ENCODE results near the gene EIF3M. TPM values are rescaled to one million over a fixed set of nuclear protein-coding genes. Genes with fewer than 3 reads are reported as not detected.

The EIF3M gene
- total RNA-seq = 157 TPM

DNA sequence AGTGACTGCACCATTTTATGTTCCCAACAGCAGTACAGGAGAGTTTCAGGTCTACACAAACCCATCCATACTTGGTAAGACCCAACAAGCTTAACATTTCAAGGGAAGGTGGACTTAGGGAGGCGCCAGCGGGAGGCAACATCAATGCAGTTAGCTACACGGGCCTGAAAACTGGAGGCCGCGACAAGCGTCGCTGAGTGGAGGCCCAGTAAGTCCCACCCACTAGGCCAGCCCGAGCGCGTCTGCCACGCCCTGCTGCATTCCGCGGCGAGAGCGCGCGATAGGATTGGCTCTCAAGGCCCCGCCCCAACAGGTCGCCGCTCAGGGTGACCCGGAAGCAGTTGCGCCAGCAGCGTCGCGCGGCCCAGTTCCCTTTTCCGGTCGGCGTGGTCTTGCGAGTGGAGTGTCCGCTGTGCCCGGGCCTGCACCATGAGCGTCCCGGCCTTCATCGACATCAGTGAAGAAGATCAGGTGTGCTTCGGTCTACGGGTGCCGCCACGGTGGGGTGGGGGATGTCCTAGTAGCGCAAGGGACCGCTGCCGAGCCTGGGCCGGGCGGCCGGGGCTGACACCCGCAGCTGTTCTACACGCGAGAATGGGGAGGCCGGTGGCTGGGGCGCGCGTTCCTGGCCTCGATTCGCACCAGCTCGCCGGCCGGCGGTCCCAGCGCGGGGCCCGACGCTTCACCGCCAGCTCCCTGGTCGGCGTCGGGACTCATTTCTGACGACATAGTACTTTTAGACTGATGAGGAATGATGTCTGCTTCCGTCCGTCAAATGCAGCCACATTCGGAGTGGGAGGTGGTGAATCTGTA, at the start of gene EIF3M:
Gene EIF3M, plus strand, starts transcription at position 373 of the 813 bp plus-strand sequence. Its CDS starts 57 bp downstream, at position 430.
- peak; percentile 97 for DNase-seq (ENCODE audit: low spot score)

DNA sequence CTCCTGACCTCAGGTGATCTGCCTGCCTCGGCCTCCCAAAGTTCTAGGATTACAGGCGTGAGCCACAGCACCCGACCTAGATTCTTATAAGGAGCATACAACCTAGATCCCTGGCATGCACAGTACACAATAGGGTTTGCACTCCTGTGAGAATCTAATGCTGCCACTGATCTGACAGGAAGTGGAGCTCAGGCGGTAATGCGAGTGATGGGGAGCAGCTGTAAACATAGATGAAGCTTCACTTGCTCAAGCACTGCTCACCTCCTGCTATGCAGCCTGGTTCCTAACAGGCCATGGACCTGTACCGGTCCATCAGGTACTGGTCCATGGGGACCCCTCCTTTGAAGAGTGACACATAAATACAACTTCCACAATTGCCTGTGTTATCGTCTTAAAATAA, 44.8 kb upstream of the EIF3M start:
- DNase-seq (ENCODE audit: low spot score) = no peak

DNA sequence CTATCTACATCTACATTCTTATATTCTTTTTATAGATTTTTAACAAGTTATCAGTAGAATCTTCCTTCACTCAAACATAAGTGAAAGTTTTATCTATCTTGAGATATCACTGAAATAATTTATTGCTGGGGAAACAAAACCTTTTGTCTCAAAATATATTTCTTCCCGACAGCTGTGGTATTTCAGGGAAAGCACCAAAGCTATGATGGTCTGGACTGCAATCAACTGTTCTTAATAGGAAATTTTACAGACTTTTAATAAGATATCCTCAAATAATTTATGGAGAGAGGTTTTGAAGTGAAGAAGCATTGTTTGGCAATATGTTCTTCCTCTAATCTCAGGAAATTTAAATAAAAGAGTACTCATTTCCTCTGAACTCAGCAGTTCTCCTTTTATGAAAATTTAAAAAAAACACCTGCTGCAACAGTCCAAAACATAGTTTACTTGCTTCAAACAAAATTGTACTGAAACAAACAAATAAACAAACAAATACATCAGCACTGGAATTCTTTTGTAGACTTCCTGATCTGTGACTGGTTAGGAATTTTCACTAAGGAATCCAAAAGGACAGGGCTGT, 33.9 kb upstream of the EIF3M start:
- no peak for DNase-seq (ENCODE audit: low spot score)

DNA sequence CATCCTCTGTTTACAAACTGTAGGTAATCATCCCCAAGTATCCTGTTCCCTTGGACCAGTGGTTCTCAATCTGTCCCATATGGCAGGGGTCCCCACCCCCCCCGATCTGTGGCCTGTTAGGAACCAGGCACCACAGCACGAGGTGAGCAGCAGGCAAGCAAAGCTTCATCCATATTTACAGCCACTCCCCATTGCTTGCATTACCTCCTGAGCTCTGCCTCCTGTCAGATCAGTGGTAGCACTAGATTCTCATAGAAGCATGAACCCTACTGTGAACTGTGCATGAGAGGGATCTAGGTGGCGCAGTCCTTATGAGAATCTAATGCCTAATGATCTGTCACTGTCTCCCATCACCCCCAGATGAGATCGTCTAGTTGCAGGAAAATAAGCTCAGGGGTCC, 33.4 kb upstream of the EIF3M start:
- no peak for DNase-seq (ENCODE audit: low spot score)

DNA sequence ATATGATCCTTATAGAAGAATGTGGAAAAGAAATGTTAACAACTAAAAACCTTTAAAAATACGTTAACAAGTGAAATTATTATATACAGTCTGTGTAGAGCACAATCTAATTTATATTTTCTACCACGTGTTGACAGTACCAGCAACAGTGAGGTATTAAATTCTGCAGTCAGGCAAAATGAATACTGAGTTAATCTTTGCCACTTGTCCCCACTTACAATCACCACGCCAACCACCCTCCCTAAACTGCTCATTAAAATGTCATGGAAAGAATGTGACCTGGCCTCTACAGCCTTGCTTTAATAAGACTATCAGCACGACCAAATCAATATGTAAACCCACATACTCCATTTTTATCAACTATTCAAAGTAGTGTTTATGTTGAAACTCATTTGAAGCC, 28.5 kb upstream of the EIF3M start:
- DNase-seq (ENCODE audit: low spot score) = no peak

DNA sequence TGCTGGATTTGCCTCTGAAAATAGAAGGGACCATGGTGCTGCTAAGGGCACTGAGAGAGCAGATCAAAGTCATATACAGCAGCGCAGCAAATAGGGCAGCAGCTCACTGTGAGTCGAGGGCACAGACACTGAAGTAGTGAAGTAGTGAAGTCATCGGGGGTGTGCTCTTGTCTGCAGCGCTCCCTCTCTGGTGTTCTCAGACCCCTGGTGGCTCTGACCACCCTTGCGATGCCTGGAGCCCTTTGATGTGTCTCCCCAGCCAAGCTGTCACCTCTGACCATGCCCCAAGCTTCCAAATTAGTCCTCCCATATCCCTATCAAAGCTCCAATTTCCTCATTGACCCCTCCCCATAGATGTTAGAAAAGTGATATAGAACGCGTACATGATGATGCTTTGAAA, 27.7 kb upstream of the EIF3M start:
- DNase-seq (ENCODE audit: low spot score) = no peak

DNA sequence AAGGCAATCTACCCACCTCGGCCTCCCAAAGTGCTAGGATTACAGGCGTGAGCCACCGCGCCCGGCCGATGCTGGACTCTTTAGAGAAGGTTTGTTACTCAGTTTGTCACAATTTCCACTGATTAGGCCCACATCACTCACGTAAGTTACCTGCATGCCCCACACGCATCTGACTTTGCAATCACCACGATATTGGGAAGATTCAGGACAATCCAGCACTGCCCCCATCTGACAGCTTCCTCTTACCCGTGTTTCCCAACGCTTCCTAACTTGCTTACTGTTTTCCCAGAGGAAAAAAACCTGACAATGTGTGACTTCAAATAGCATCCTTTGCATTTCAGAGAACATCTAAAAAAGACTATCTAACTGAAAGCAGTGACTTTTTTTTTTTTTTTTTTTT, 21.8 kb upstream of the EIF3M start:
- DNase-seq (ENCODE audit: low spot score) = no peak

DNA sequence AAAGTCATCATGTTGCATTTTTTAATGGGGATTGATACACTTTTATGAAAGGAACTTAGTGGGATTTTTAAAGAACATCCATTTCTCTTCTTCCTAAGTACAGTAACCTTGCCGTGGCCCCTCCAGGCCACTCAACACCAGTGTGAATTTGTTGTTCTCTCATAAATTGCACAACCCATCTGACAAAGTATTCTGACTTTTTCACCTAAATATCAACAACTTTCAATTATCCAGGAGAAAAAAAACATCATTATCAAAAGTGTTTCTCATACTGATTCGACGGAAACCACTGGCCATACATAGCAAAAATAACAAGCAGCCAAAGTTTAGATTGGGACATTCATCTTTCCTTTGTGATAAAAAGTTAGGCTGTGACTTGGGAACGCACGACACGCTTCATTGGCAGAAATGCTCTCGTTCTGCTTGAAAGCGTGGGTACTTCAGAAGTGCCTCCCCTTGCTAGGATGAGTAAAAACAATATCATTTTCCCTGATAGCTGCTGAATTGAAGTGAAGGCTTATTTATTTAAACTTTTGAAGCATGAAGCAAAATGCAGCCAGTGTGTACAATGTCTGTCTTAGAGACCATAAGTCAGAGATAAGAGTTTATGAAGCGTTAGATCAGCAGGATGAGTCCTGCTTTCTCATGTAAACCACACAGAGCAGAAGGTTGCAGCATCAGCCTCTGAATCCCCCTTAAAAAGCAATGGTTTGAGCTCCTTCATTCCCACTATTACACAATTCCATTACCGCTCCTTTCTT, 20.6 kb upstream of the EIF3M start:
- no peak for DNase-seq (ENCODE audit: low spot score)

DNA sequence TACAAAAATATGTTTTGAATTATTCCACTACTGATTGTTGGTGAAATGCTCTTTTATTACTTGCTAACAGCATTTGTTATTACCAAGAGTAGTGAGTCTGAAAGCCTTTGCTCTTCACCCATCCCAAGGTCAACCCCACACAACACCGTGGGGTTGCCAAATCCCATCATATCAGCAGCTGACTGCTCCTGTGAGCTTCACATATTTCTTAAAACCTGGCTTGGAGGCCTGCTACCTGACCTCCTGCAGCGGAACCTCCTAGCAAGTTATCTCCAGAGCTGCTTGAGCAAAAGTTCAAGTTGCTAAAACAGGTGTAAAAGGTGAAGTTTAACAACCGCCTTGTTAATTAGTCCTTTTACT, 20.1 kb upstream of the EIF3M start:
- DNase-seq (ENCODE audit: low spot score) = no peak

DNA sequence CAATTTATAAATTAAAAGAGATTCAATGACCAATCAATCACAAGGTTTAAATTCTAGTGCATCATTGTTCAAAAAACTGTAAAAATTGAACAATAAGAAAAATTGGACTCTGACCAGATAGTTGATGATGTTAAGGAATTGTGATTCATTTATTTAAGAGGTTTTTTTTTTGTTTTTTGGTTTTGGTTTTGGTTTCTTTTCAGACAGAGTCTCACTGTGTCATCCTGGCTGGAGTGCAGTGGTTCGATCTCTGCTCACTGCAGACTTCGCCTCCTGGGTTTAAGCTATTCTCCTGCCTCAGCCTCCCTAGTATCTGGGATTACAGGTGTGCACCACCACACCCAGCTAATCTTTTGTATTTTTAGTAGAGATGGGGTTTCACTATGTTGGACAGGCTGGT, 17.1 kb upstream of the EIF3M start:
- no peak for DNase-seq (ENCODE audit: low spot score)

DNA sequence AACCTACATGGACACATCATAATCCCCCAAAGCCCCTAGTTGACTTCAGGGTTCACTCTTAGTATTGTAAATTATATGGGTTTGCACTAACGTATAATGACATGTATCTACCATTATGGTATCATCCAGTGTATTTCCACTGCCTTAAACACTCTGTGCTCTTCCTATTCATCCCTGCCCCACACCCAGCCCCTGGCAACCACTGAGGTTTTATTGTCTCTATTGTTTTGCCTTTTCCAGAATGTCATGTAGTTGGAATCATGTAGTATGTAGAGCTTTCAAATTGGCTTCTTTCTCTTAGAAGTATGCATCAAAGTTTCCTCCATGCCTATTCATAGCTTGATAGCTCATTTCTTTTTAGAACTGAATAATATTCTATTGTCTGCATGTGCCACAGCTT, 16.5 kb upstream of the EIF3M start:
- DNase-seq (ENCODE audit: low spot score) = no peak

DNA sequence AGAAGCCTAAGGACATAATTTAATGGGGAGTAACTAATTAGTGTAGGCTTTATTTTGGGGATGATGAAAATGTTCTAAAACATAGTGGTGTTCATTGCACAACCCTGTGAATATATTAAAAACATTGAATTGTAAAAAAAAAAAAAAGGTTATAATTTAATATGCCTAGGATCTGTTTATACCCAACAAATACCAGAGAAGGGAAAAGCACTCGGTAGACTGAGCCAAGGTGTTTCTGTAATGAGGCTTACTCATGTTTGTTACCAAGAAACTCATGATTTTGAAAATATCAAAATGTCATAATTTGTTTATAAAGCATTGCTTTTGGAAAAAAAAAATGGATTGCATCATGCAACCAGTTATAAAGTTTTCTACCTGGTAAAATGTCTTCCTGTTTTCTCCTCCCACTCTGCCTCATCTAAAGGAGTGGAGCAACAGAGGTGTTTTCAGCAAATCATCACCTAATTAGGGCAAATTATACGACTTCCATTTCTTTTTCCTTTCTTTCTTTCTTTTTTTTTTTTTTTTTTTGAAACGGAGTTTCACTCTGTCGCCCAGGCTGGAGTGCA, 14.2 kb upstream of the EIF3M start:
- no peak for DNase-seq (ENCODE audit: low spot score)

DNA sequence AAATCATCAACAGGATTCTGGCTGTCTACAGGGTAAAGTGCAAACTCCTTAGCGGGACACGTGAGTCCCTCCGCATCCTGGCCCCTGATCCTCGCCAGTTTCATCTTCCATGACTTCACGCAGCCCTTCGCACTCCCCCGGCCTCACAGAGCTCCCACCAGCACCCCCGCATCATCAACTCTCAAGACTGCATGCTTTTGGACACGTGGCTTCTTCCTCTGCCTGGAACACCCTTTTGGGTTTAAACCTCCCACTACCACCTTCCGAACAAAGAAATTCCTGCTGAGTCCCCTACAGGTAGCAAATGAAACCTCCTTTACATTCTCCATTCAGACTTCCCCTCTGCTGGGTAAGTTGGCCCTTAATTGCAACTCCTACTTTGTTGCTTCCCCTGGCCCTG, 12.6 kb upstream of the EIF3M start:
- DNase-seq (ENCODE audit: low spot score) = no peak

DNA sequence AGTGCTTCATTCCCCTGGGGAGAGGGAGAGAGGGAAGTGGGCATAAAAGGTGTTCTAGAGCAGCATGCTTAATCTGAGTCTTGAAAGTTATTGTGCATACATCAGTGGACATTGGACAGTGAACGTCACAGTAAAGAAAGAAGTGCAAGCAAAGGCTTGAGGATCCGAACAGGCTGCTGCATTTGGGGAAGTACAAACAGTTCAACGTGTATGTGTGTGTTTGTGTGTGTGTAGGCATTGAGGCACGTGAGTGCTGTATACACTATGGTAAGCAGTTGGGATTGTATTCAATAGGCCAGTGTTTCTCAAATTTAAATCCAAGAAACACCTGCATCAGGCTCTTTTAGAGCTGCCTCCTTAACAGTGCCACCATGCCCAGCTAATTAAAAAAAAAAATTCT, 10.4 kb upstream of the EIF3M start:
- no peak for DNase-seq (ENCODE audit: low spot score)

DNA sequence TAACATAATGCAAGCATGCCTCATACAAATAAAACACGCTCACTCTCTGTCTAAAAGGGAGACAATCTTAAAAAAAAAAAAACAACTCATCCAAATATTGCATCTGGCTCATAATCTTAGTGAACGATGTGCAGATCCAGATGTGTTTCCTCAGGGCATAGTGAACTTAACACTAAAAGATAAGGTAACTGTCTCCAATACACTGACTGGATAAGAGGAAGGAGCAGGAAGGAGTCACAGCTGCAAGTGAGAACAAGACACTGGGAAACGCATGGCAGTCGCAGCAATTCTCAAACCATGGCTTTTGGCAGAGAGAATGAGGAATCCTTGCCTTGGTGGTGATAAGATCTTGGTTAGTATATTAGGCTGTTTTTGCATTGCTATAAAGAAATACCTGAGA, 9.2 kb upstream of the EIF3M start:
- DNase-seq (ENCODE audit: low spot score) = no peak

DNA sequence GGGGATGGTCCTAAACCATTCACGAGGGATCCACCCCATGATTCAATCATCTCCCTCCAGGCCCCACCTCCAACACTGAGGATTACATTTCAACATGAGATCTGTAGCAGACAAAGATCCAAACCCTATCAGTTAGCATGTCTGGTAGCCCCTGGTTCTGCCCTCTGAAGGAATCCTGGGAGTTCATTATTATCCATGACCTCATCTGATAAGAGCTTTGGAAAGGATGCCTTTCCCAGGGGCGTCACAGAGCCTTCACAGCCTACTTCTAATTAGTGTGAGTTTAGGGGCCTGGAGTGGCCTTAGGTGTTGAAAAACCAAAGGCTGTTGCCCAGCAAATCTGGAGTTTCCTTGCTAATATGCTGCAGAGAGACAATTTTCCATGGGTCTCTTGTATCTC, 8.6 kb upstream of the EIF3M start:
- DNase-seq (ENCODE audit: low spot score) = no peak

DNA sequence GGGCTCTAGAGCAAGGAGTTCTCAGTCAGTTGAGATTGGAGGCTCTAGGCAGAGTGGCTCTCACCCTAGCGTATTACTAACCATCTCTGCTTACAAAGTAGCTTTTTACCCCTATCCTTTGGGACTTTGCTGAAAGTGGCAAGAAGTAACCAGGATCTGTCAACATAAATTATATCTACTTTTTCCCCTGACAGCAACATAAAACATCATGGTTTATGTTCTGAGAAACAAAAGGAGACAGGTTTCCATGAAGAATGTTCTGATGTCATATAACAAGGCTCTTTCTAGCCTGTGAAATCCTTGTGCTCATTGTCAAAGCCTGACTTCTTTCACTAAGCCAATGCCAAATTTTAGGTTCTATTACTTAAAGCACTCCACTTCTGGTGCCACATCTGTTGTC, 7.2 kb upstream of the EIF3M start:
- no peak for DNase-seq (ENCODE audit: low spot score)

DNA sequence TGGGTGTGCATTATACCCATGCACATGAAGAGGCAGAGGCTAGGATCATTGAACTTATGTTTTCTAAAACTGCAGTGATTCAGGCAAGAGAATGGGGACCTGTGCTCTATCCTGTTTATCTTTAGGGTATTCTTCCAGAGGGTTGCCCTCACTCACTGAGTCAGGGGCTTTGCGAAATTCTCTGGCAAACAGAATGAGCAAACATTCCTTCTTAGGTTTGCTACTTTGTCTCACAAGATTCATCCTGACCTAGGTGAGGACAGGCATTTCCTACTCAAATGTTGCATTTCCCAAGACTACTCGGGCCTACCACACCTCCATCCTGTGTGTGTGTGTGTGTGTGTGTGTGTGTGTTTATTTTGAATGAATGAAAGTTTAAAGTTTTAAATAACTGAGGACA, 2.7 kb upstream of the EIF3M start:
- no peak for DNase-seq (ENCODE audit: low spot score)

DNA sequence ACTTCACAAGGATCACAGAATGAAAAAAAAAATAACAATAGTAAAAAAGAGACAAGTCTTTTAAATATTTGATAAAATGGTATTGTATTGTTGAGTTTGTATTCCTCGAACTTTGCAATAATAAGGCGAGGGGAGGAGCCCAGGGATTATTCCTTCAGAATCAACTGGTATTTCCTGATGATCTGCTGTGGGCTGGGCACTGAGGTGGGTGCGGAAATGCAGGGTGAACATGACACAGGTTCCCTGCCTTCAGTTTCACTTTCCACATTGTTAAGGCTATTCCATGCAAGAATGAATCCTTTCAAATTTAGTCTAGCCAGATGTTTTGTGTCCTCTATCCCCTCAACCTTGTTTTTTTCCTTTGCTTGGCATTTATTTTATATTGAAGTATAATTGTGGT, 2.1 kb upstream of the EIF3M start:
- no peak for DNase-seq (ENCODE audit: low spot score)

DNA sequence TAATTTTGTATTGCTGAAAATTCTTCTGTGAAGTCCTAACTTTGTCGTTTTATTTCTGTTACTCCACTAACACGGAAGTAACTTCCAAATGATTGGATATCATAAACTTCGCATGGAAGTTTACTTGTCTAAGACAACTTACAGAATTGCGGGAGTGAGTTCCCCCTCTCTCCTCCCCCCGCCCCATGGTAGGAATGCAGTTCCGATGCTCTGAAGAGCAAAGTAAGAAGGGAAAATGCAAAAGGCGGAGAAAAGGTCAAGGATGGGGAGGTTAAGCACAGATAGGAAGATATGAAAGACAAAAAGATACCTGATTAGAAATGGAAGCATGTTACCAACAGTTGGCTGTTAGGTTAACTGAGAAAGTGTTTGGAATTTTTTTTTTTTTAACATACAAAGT, 1.3 kb downstream of the EIF3M start:
- DNase-seq (ENCODE audit: low spot score) = no peak

DNA sequence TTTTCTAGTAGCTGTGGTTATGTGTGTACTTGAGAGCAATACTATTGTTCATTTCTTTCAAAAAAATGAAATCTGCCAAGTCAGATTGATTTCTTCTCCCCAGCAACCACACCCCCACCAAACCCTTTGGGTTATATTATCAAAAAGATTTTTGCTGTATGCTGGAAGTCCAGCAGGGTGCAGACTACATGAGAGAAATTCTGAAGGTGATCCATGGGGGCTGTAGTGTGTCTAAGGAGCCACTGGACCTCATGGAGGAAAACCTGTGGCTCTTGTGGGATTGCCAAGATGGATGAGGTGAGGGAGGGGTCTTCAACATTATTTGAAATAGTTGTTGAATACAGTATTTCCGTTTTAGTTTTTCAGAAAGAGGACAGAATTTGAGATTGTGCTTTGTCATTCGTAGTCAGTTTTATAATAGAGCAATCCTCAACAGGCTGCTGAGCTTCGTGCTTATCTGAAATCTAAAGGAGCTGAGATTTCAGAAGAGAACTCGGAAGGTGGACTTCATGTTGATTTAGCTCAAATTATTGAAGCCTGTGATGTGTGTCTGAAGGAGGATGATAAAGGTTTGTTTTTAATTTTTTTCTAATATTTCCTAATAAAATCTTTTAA, 3.1 kb downstream of the EIF3M start:
- DNase-seq (ENCODE audit: low spot score) = no peak

DNA sequence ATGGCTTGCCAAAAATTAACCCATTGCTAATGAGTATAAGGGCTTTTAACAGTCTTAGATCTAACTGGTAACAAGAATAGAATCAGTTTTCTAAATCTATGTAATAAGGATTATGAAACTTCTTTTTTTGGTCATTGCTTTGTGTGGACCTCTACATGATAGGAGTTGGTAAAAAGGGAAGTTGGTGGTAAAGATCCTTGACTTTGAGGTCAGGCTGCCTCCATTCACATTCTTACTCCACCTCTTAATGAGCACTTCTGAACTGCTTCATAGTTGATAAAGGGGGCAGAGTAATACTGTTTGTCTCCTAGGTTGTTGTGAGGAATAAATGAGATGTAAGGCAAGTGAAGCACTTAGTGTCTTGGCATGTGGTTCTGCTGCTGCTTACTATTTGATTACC, 10.6 kb downstream of the EIF3M start:
- DNase-seq (ENCODE audit: low spot score) = no peak

Data from mucosa of gallbladder (tissue), 1 donor.